ENCODE data around the gene CHRNB4. TPM values are rescaled to one million over a fixed set of nuclear protein-coding genes. Genes with fewer than 3 reads are reported as not detected.

Gene CHRNB4
- total and polyA plus RNA-seq, 2 of the 8 experiments (the other 6 are each of a cell fraction or from before 2014, with no cell fraction given) = 2.4 to 4.5 TPM

DNA sequence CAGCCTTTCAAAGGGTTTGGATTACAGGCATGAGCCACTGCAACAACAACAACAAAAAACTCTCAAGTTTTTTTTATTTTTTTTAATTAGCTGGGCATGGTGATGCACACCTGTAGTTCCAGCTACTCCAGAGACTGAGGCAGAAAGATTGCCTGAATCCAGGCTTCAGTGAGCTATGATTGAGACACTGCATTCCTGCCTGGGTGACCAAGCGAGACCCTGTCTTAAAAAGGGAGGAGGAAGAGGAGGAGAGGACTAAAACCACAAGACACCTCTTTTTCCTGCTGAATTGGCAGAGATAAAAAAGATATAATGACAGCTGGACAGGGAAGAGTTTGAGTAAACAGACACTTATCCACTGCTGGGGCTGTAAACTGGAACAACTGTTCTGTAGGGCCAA is 22.7 kb upstream of the CHRNB4 start:
- no peaks in the 10 kb centered on the region for H3K79me1 ChIP-seq (ENCODE audit: low read depth, low read length)
- H2BK12ac ChIP-seq (ENCODE audit: low read depth, low read length) = no peak overlapping the region
- no peak overlapping the region for H3K4ac ChIP-seq (replicated peaks; ENCODE audit: insufficient read length, low read depth, low read length)
- H3K18ac ChIP-seq (ENCODE audit: extremely low read depth, low read length) = no peak overlapping the region
- H4K8ac ChIP-seq (ENCODE audit: extremely low read depth, insufficient read depth, low read length) = no peak overlapping the region
- H4K91ac ChIP-seq (replicated peaks; ENCODE audit: insufficient read length, low read length) = no peak overlapping the region
- POLR2A ChIA-PET (ENCODE audit: partially characterized antibody) = interaction anchor here (0.6 to 1.3 kb wide), 3 partner anchors 10 to 360 kb away, joined by 3 to 5 read pairs (median 3); no protein-coding TSS in a partner anchor
- CTCF ChIA-PET (ENCODE audit: partially characterized antibody) = interaction anchor here (0.7 to 1.8 kb wide), 9 partner anchors 9 to 98 kb away, joined by 3 to 10 read pairs (median 3); partner anchors contain the start of gene CHRNA5
- WGBS, 2 experiments (ENCODE audit: extremely low coverage in 1 of 2, insufficient coverage in 1 of 2, insufficient read length in 1 of 2, insufficient replicate concordance in 2 of 2, low coverage in 1 of 2, low lambda C conversion rate in 2 of 2, missing lambda C conversion rate in 1 of 2) = 100% methylated on average over 1 of the region's 1 CpG; no CpG with 5 or more reads in 1 of the 2 experiments
- H3K14ac ChIP-seq (ENCODE audit: insufficient read length) = no peak overlapping the region
- H3K4me1 ChIP-seq (replicated peaks in 1 of 4; ENCODE audit: control insufficient read depth in 3 of 4, insufficient read depth in 4 of 4, low read length in 3 of 4) = no peaks in the 10 kb centered on the region
- H3K79me2 ChIP-seq (ENCODE audit: control insufficient read depth in 1 of 2, insufficient read depth in 2 of 2, low read length in 2 of 2) = no peaks in the 10 kb centered on the region
- no peak overlapping the region for H2BK15ac ChIP-seq (ENCODE audit: low read length)
- H2BK120ac ChIP-seq (replicated peaks; ENCODE audit: low read depth, low read length) = no peak overlapping the region
- no peak overlapping the region for H3K4me3 ChIP-seq (ENCODE audit: extremely low read depth in 1 of 4, insufficient read depth in 2 of 4, low read depth in 3 of 4, low read length in 4 of 4)
- H3K56ac ChIP-seq (replicated peaks; ENCODE audit: insufficient read length, low read depth, low read length) = no peak overlapping the region
- H2AK5ac ChIP-seq (ENCODE audit: low read depth, low read length) = no peak overlapping the region
- H3K9ac ChIP-seq (replicated peaks in 1 of 4; ENCODE audit: extremely low read depth in 1 of 4, low read depth in 3 of 4, low read length in 3 of 4) = no peak overlapping the region
- H2AFZ ChIP-seq (ENCODE audit: low read length) = no peak overlapping the region
- no peak overlapping the region for H3K27ac ChIP-seq (ENCODE audit: low read depth, low read length)
- H2BK5ac ChIP-seq (ENCODE audit: low read depth, low read length) = no peak overlapping the region
- no peak overlapping the region for H3K23ac ChIP-seq (ENCODE audit: insufficient read length)
- no peaks in the 10 kb centered on the region for H4K20me1 ChIP-seq (replicated peaks in 1 of 2; ENCODE audit: control insufficient read depth in 1 of 2, insufficient read depth in 2 of 2, low read length in 2 of 2)
- no peaks in the 10 kb centered on the region for H3K9me3 ChIP-seq (ENCODE audit: insufficient read depth in 2 of 2, low read depth in 1 of 2, low read length in 1 of 2)
- H4K5ac ChIP-seq (ENCODE audit: insufficient read length, low read depth, low read length) = no peak overlapping the region
- no peak overlapping the region for H2BK20ac ChIP-seq (ENCODE audit: low read length)
- no peaks in the 10 kb centered on the region for H3K36me3 ChIP-seq (ENCODE audit: control insufficient read depth in 2 of 4, insufficient read depth in 4 of 4, low read length in 3 of 4)
- FAIRE-seq (no peak), DNase-seq (ENCODE audit: low read depth in 1 of 2, low spot score in 2 of 2) (no peak)
- H3K27me3 ChIP-seq (replicated peaks in 1 of 4; ENCODE audit: control insufficient read depth in 3 of 4, extremely low read depth in 1 of 4, insufficient read depth in 3 of 4, low read length in 3 of 4) = no peaks in the 10 kb centered on the region; a peak in 1 of 7 replicates
- no peak overlapping the region for H3K4me2 ChIP-seq (ENCODE audit: insufficient read depth in 1 of 2, low read depth in 2 of 2, low read length in 2 of 2)
- no peaks in the 10 kb centered on the region for H3K23me2 ChIP-seq (ENCODE audit: low read depth, low read length)
- TF ChIP-seq SP4 (IDR thresholded peaks at IDR 0.05; ENCODE audit: low read length) (no peak), TAF7 (optimal IDR thresholded peaks at IDR 0.05; ENCODE audit: borderline replicate concordance, low read depth, low read length) (no peak), FOSL1 (IDR thresholded peaks at IDR 0.05; ENCODE audit: insufficient read depth, low read depth, low read length) (no peak), SIN3A (conservative IDR thresholded peaks at IDR 0.05 in 1 of 2, IDR thresholded peaks at IDR 0.05 in 1 of 2; ENCODE audit: low read depth in 1 of 2, low read length in 2 of 2) (no peak), SAP30 (IDR thresholded peaks at IDR 0.05; ENCODE audit: insufficient read depth, insufficient replicate concordance, low read length) (no peak), SRF (IDR thresholded peaks at IDR 0.05; ENCODE audit: low read depth, low read length) (no peak)
